Measurements from ENCODE around the gene TMEM87B.
A peak's percentile ranks its signal among the peaks of the same experiment; 100 is the strongest.
"Not testable (repeated sequence)": the region's sequence is repeated elsewhere in the genome, so short reads cannot be mapped to it uniquely, and the experiment has no call there.

TMEM87B gene

GRCh38 chr2:112062894-112063293 lies 7.8 kb downstream of the TMEM87B start:
- no peak overlapping the region for H3K4me3 ChIP-seq (replicated peaks in 1 of 2; ENCODE audit: low read depth in 2 of 2, low read length in 2 of 2)
- TF ChIP-seq, protein P1, sequence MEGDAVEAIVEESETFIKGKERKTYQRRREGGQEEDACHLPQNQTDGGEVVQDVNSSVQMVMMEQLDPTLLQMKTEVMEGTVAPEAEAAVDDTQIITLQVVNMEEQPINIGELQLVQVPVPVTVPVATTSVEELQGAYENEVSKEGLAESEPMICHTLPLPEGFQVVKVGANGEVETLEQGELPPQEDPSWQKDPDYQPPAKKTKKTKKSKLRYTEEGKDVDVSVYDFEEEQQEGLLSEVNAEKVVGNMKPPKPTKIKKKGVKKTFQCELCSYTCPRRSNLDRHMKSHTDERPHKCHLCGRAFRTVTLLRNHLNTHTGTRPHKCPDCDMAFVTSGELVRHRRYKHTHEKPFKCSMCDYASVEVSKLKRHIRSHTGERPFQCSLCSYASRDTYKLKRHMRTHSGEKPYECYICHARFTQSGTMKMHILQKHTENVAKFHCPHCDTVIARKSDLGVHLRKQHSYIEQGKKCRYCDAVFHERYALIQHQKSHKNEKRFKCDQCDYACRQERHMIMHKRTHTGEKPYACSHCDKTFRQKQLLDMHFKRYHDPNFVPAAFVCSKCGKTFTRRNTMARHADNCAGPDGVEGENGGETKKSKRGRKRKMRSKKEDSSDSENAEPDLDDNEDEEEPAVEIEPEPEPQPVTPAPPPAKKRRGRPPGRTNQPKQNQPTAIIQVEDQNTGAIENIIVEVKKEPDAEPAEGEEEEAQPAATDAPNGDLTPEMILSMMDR (IDR thresholded peaks at IDR 0.05; ENCODE audit: low read depth, low read length) = no peak
- DNase-seq (ENCODE audit: low read depth in 2 of 2) = no peak

- no peak for DNase-seq (ENCODE audit: low read depth in 2 of 2)
- H3K4me3 ChIP-seq (replicated peaks in 1 of 2; ENCODE audit: low read depth in 2 of 2, low read length in 2 of 2) = no peak overlapping the region
- TF ChIP-seq, protein P1 (IDR thresholded peaks at IDR 0.05; ENCODE audit: low read depth, low read length) = no peak
Observed at GRCh38 chr2:112065486-112065885, 10.4 kb downstream of the TMEM87B start.

DNA sequence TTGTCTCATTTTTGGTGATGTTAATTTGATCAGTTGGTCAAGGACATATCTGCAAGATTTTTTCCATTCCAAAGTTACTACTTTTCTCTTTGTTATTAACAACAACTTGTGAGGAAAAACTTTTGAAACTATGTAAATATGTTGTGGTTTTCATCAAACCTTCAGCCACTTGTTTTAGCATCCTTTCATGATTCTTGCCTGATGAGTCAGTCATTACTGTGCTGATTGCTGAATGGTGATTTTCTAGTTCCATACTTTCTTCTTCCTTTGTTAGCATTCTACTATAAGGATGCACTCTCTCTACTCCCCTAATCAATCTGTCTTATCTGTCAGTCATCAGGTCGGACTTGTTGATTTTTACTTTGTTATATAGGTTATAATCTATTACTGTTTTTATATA lies 10.9 kb downstream of the TMEM87B start:
- TF ChIP-seq, protein P1 (IDR thresholded peaks at IDR 0.05; ENCODE audit: low read depth, low read length) = no peak
- H3K4me3 ChIP-seq (replicated peaks in 1 of 2; ENCODE audit: low read depth in 2 of 2, low read length in 2 of 2) = no peak overlapping the region
- peak; percentile 59 to 76 for DNase-seq (ENCODE audit: low read depth in 2 of 2)

- H3K4me3 ChIP-seq (replicated peaks in 1 of 2; ENCODE audit: low read depth in 2 of 2, low read length in 2 of 2); DNase-seq (ENCODE audit: low read depth in 2 of 2): not testable (repeated sequence)
Observed at GRCh38 chr2:112069794-112070193, 14.7 kb downstream of the TMEM87B start.

DNA sequence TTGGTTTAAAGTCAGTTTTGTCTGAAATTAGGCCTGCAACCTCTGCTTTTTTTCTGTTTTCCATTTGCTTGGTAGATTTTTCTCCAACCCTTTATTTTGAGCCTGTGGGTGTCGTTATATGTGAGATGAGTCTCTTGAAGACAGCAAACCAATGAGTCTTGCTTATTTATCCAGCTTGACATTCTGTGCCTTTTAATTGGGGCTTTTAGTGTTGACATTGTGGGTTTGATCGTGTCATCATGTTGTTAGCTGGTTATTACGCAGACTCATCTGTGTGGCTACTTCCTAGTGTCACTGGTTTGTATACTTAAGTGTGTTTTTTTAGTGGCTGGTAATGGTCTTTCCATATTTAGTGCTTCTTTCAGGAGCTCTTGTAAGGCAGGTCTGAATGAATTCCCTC lies 18.8 kb downstream of the TMEM87B start:
- peak in 1 of 2 donors; percentile 27 for DNase-seq (ENCODE audit: low read depth in 2 of 2)

GRCh38 chr2:112074506-112074905 lies 19.4 kb downstream of the TMEM87B start:
- TF ChIP-seq, protein P1 (IDR thresholded peaks at IDR 0.05; ENCODE audit: low read depth, low read length) = no peak
- no peak overlapping the region for H3K4me3 ChIP-seq (replicated peaks in 1 of 2; ENCODE audit: low read depth in 2 of 2, low read length in 2 of 2)
- DNase-seq (ENCODE audit: low read depth in 2 of 2) = peak in 1 of 2 donors; percentile 31

More for the DNA sequence above, 18.8 kb downstream of the TMEM87B start:
- TF ChIP-seq, protein P1 (IDR thresholded peaks at IDR 0.05; ENCODE audit: low read depth, low read length) = no peak
- H3K4me3 ChIP-seq (replicated peaks in 1 of 2; ENCODE audit: low read depth in 2 of 2, low read length in 2 of 2) = no peak overlapping the region

DNA sequence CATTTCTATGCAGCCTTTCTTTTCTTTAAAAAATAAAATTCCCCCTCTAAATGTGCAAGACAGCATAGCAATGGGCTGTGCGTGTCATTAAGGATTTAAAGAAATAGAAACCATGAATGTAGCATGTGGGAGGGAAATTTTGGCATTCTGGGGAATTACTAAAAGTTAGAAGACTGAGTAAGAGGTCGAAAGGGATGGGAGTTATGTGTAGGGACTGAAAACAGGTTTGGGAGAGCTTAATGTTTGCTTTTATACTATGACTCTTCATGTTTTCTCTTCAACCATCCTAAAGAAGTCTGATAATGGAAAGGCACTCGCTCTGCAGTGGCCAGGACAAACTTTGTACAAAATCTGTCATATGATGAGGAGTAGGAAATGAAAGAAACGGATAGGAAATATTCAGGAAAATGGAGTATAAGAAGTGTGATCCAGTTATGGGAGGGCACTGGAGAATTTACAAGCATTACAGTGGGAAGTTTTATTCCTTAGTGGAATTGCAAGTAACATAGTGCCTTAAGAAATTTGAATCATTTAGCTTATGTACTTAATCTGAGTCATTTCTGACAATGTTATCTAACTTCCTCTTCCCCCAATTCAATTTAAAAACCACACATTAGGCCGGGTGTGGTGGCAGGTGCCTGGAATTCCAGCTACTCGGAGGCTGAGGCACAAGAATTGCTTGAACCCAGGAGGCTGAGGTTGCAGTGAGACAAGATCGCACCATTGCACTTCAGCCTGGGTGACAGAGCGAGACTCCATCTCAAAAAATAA lies 20.6 kb downstream of the TMEM87B start:
- H3K4me3 ChIP-seq (replicated peaks in 1 of 2; ENCODE audit: low read depth in 2 of 2, low read length in 2 of 2) = no peak overlapping the region
- DNase-seq (ENCODE audit: low read depth in 2 of 2) = peak; percentile 46 to 50
- TF ChIP-seq, protein P1 (IDR thresholded peaks at IDR 0.05; ENCODE audit: low read depth, low read length) = no peak

Data from cardiac fibroblast (primary cell).